NCI-H446 (cell line): ENCODE results near the gene S100P.
"Not testable (repeated sequence)": the region's sequence is repeated elsewhere in the genome, so short reads cannot be mapped to it uniquely, and the experiment has no call there.

ENCODE experiments used
- DNase-seq, 2 experiments: peaks; one replicate each; lab custom pipeline; 2025; lab: John Stamatoyannopoulos, UW

S100P gene

GRCh38 chr4:6673191-6673659, 20.5 kb upstream of the S100P start:
- DNase-seq: not testable (repeated sequence)

GRCh38 chr4:6673660-6674499, 19.8 kb upstream of the S100P start:
- DNase-seq: peak; percentile 65 to 90

GRCh38 chr4:6674500-6675149, 19.1 kb upstream of the S100P start:
- no peak for DNase-seq

GRCh38 chr4:6676722-6677558, 16.7 kb upstream of the S100P start:
- DNase-seq: no peak

GRCh38 chr4:6680372-6681034, 13.2 kb upstream of the S100P start:
- DNase-seq: no peak

- no peak for DNase-seq
Measured at GRCh38 chr4:6681191-6681590, 12.5 kb upstream of the S100P start.

GRCh38 chr4:6682862-6683590, 10.7 kb upstream of the S100P start:
- no peak for DNase-seq

GRCh38 chr4:6684656-6685055, 9.0 kb upstream of the S100P start:
- no peak for DNase-seq

GRCh38 chr4:6686104-6686787, 7.4 kb upstream of the S100P start:
- DNase-seq: no peak

GRCh38 chr4:6687947-6688878, 5.5 kb upstream of the S100P start:
- DNase-seq: no peak

GRCh38 chr4:6688879-6689505, 4.7 kb upstream of the S100P start:
- DNase-seq: no peak

GRCh38 chr4:6689506-6689960, 4.1 kb upstream of the S100P start:
- no peak for DNase-seq

- no peak for DNase-seq
Measured at GRCh38 chr4:6692379-6692778, 1.3 kb upstream of the S100P start.

GRCh38 chr4:6692806-6693205, 872 bp upstream of the S100P start:
- DNase-seq: no peak

- DNase-seq: no peak
Measured at GRCh38 chr4:6694177-6694901, 661 bp downstream of the S100P start.

- no peak for DNase-seq
Measured at GRCh38 chr4:6695660-6696610, 2.3 kb downstream of the S100P start.

GRCh38 chr4:6696611-6697010, 2.9 kb downstream of the S100P start:
- no peak for DNase-seq
